Esophagus squamous epithelium (tissue), 5 donors: ENCODE results near the gene ESR2. TPM values are rescaled to one million over a fixed set of nuclear protein-coding genes. Genes with fewer than 3 reads are reported as not detected.

Experiments used
- DNase-seq: peaks from one replicate; lab custom pipeline; 2025; lab: John Stamatoyannopoulos, UW
- H3K27ac ChIP-seq, 4 donors: fragments of 200-600 bp; sonication (generic); one replicate each; pipeline ENCODE4 v1.5.1; 2016 to 2019; ENCODE audit warnings: mild to moderate bottlenecking in 1 of 4
- H3K27me3 ChIP-seq, 4 donors: fragments of 200-600 bp; sonication (generic); 1 replicate in 3 of 4; 2 replicates in 1 of 4; pipeline versions ENCODE4 v1.5.1 to v1.6.0; 2017 to 2021; ENCODE audit warnings: antibody characterized with exemption in 1 of 4
- H3K36me3 ChIP-seq, 3 donors: fragments of 200-600 bp; sonication (generic); one replicate each; pipeline ENCODE4 v1.5.1; 2016 to 2019
- H3K4me1 ChIP-seq, 3 donors: fragments of 200-600 bp; sonication (generic); one replicate each; pipeline ENCODE4 v1.5.1; 2017 to 2019
- H3K4me3 ChIP-seq, 4 donors: fragments of 200-600 bp; sonication (generic); 1 replicate in 3 of 4; 2 replicates in 1 of 4; pipeline ENCODE4 v1.5.1; 2016 to 2019; ENCODE audit warnings: mild to moderate bottlenecking in 2 of 4, moderate library complexity in 1 of 4
- H3K9me3 ChIP-seq, 3 donors: fragments of 200-600 bp; sonication (generic); one replicate each; pipeline ENCODE4 v1.5.1; 2016 to 2019
- POLR2A ChIP-seq, 4 donors: fragments of 450-650 bp; IDR thresholded peaks; one replicate each; pipeline ENCODE4 v1.6.1; 2017; ENCODE audit warnings: antibody characterized with exemption in 4 of 4, mild to moderate bottlenecking in 4 of 4, moderate library complexity in 3 of 4
- WGBS, 2 donors: methylation state at CpG; one replicate each; pipeline ENCODE4 v1.1.5; 2018; 5-methylcytosine and 5-hydroxymethylcytosine counted together
- intact Hi-C: fragments of 100-400 bp; cut with DNase I; formaldehyde crosslinking; loops from one replicate; pipeline ENCODE4 v1.15.0; 2022
- total RNA-seq, 4 donors: library from RNA; depleted of rRNA; stranded (reverse); fragments of >200 nt; gene quantifications; one replicate each; pipeline ENCODE4 v1.1.0, GENCODE V29; 2016
- TF ChIP-seq, protein P1 (sequence below), 6 experiments: fragments of 450-650 bp in 4 of 6; fragments of 200-600 bp in 2 of 6; sonication (generic) in 2 of 6; IDR thresholded peaks; one replicate each; pipeline ENCODE4 v1.5.1; 2016 to 2019; ENCODE audit warnings: antibody characterized with exemption in 6 of 6, mild to moderate bottlenecking in 4 of 6, moderate library complexity in 4 of 6
- donor health status: DM: yes; HTN: yes; CAD: no.

ESR2 gene
- total RNA-seq, 4 donors from 2014 or later = 0.29 to 2.7 (median 0.31) TPM; not detected in 1

GRCh38 chr14:64249363-64249762 is 44.8 kb downstream of the ESR2 start:
- TF ChIP-seq POLR2A (IDR thresholded peaks at IDR 0.05) = no peak
- TF ChIP-seq, protein P1, sequence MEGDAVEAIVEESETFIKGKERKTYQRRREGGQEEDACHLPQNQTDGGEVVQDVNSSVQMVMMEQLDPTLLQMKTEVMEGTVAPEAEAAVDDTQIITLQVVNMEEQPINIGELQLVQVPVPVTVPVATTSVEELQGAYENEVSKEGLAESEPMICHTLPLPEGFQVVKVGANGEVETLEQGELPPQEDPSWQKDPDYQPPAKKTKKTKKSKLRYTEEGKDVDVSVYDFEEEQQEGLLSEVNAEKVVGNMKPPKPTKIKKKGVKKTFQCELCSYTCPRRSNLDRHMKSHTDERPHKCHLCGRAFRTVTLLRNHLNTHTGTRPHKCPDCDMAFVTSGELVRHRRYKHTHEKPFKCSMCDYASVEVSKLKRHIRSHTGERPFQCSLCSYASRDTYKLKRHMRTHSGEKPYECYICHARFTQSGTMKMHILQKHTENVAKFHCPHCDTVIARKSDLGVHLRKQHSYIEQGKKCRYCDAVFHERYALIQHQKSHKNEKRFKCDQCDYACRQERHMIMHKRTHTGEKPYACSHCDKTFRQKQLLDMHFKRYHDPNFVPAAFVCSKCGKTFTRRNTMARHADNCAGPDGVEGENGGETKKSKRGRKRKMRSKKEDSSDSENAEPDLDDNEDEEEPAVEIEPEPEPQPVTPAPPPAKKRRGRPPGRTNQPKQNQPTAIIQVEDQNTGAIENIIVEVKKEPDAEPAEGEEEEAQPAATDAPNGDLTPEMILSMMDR (IDR thresholded peaks at IDR 0.05) = no peak
- no peak for DNase-seq
- WGBS, 2 donors = 73 to 76% methylated on average over 7 of the region's 7 CpGs
- Histone ChIP-seq H3K27me3 (no peaks in the 10 kb centered on the region), H3K27ac (no peak overlapping the region), H3K36me3 (no peaks in the 10 kb centered on the region), H3K9me3 (no peaks in the 10 kb centered on the region), H3K4me3 (no peak overlapping the region), H3K4me1 (peaks cover 0 to 24% (median 0%) of the 10 kb centered on the region in 3 donors)
- intact Hi-C loops = no loop called here

GRCh38 chr14:64248689-64249088 is 45.5 kb downstream of the ESR2 start:
- peaks cover 0 to 29% (median 0%) of the 10 kb centered on the region in 3 donors for H3K4me1 ChIP-seq
- no peak for DNase-seq
- H3K27me3 ChIP-seq = no peaks in the 10 kb centered on the region
- H3K9me3 ChIP-seq = no peaks in the 10 kb centered on the region
- no peak overlapping the region for H3K4me3 ChIP-seq
- peak overlapping the region in 1 of 4 donors; percentile 1 for H3K27ac ChIP-seq
- intact Hi-C loops = no loop called here
- no peaks in the 10 kb centered on the region for H3K36me3 ChIP-seq
- WGBS, 2 donors = 77 to 90% methylated on average over 4 of the region's 4 CpGs
- TF ChIP-seq POLR2A (IDR thresholded peaks at IDR 0.05) = no peak
- TF ChIP-seq, protein P1 (IDR thresholded peaks at IDR 0.05) = no peak

GRCh38 chr14:64247195-64247594 is 47.0 kb downstream of the ESR2 start:
- intact Hi-C loops = no loop called here
- WGBS, 2 donors = 79 to 83% methylated on average over 3 of the region's 3 CpGs
- no peak overlapping the region for H3K4me3 ChIP-seq
- no peaks in the 10 kb centered on the region for H3K27me3 ChIP-seq
- H3K9me3 ChIP-seq = no peaks in the 10 kb centered on the region
- peak overlapping the region in 2 of 4 donors; percentile 9 to 66 for H3K27ac ChIP-seq
- peaks cover 0 to 29% (median 0%) of the 10 kb centered on the region in 3 donors for H3K4me1 ChIP-seq
- TF ChIP-seq, protein P1 (IDR thresholded peaks at IDR 0.05) = no peak
- TF ChIP-seq POLR2A (IDR thresholded peaks at IDR 0.05) = no peak
- H3K36me3 ChIP-seq = no peaks in the 10 kb centered on the region
- no peak for DNase-seq

- H3K36me3 ChIP-seq = no peaks in the 10 kb centered on the region
- no peak for DNase-seq
- no peaks in the 10 kb centered on the region for H3K9me3 ChIP-seq
- intact Hi-C loops = no loop called here
- H3K4me3 ChIP-seq = no peak overlapping the region
- H3K27me3 ChIP-seq = no peaks in the 10 kb centered on the region
- peaks cover 0 to 29% (median 0%) of the 10 kb centered on the region in 3 donors for H3K4me1 ChIP-seq
- TF ChIP-seq POLR2A (IDR thresholded peaks at IDR 0.05) = no peak
- TF ChIP-seq, protein P1 (IDR thresholded peaks at IDR 0.05) = no peak
- H3K27ac ChIP-seq = peak overlapping the region in 2 of 4 donors; percentile 38 to 66
These were observed 47.5 kb downstream of the ESR2 start for GRCh38 chr14:64246688-64247087.

GRCh38 chr14:64245491-64245890 is 48.7 kb downstream of the ESR2 start:
- Histone ChIP-seq H3K4me1 (peaks cover 0 to 29% (median 0%) of the 10 kb centered on the region in 3 donors), H3K4me3 (no peak overlapping the region), H3K9me3 (no peaks in the 10 kb centered on the region), H3K36me3 (no peaks in the 10 kb centered on the region), H3K27me3 (no peaks in the 10 kb centered on the region), H3K27ac (peak overlapping the region in 1 of 4 donors; percentile 38)
- DNase-seq = no peak
- 82 to 87% methylated on average over 4 of the region's 4 CpGs for WGBS, 2 donors
- intact Hi-C loops = no loop called here
- no peak for TF ChIP-seq POLR2A (IDR thresholded peaks at IDR 0.05)
- TF ChIP-seq, protein P1 (IDR thresholded peaks at IDR 0.05) = no peak
